ENCODE measurements around the gene TPCN2. TPM values are rescaled to one million over a fixed set of nuclear protein-coding genes. Genes with fewer than 3 reads are reported as not detected.
"Not testable (repeated sequence)": the region's sequence is repeated elsewhere in the genome, so short reads cannot be mapped to it uniquely, and the experiment has no call there.

Gene TPCN2
- polyA plus RNA-seq, 1 donor from 2014 or later = 14.2 TPM

DNA sequence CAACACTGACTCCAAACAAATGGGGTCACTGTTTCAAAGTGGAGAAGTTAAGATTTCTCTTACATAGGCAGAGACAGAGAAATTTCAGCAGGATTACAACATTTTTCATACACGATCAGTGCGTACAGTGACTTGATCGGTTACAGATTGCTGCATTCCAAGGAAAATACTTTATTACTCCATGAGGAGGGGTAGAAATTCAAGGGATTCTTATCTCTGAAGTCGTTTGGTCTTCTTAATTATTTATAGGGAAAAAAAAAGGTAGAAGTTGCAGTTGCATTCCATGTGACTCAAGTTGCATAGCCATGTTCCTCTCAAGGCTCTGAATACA lies 96.3 kb downstream of the TPCN2 start:
- no peak overlapping the region for H3K4me3 ChIP-seq (ENCODE audit: low read length)
- no peaks in the 10 kb centered on the region for H3F3A ChIP-seq (ENCODE audit: insufficient read depth, low read length, poor library complexity, severe bottlenecking)
- no peaks in the 10 kb centered on the region for H3K36me3 ChIP-seq (ENCODE audit: insufficient read depth, low read length)
- no peaks in the 10 kb centered on the region for H4K20me1 ChIP-seq (ENCODE audit: insufficient read depth)
- TF ChIP-seq POLR2AphosphoS5 (IDR thresholded peaks at IDR 0.05) = no peak
- no peak for TF ChIP-seq EZH2 (IDR thresholded peaks at IDR 0.05; ENCODE audit: borderline replicate concordance, insufficient read depth, low read length, poor library complexity, severe bottlenecking)
- H3K27ac ChIP-seq (ENCODE audit: low read length) = no peak overlapping the region
- H3K9ac ChIP-seq (ENCODE audit: low read length) = no peak overlapping the region
- H3K79me2 ChIP-seq (replicated peaks; ENCODE audit: insufficient read depth, low read length) = no peaks in the 10 kb centered on the region
- no peak overlapping the region for H2AFZ ChIP-seq (ENCODE audit: low read depth, low read length)
- no peak overlapping the region for H3K4me2 ChIP-seq (ENCODE audit: low read length)
- no peaks in the 10 kb centered on the region for H3K9me3 ChIP-seq (ENCODE audit: low read length)
- H3K27me3 ChIP-seq (ENCODE audit: insufficient read depth, low read depth, low read length) = no peaks in the 10 kb centered on the region
- no peaks in the 10 kb centered on the region for H3K9me2 ChIP-seq (ENCODE audit: insufficient read depth, low read length)

DNA sequence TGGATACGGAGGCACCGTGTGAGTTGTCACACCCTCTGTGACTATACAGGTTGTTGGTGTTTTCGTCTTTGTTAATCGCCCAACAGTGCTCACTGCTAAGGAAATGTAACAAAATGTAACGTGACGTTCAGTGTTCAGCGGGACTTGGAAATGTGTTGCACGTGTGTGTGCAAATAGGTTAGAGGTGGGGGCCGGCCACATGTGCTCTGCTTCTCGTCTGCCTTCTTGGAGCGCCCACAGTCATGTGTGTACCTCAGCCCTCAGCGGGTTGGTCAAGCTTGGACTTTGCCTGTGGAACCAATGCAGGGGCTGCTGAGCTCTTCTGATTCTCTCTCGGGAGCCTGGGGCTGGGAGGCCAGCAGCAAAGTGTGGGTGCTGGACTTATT lies 99.6 kb downstream of the TPCN2 start:
- TF ChIP-seq, protein P1, sequence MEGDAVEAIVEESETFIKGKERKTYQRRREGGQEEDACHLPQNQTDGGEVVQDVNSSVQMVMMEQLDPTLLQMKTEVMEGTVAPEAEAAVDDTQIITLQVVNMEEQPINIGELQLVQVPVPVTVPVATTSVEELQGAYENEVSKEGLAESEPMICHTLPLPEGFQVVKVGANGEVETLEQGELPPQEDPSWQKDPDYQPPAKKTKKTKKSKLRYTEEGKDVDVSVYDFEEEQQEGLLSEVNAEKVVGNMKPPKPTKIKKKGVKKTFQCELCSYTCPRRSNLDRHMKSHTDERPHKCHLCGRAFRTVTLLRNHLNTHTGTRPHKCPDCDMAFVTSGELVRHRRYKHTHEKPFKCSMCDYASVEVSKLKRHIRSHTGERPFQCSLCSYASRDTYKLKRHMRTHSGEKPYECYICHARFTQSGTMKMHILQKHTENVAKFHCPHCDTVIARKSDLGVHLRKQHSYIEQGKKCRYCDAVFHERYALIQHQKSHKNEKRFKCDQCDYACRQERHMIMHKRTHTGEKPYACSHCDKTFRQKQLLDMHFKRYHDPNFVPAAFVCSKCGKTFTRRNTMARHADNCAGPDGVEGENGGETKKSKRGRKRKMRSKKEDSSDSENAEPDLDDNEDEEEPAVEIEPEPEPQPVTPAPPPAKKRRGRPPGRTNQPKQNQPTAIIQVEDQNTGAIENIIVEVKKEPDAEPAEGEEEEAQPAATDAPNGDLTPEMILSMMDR (IDR thresholded peaks at IDR 0.05; ENCODE audit: poor library complexity, severe bottlenecking) = no peak
- Histone ChIP-seq H3K79me2 (replicated peaks; ENCODE audit: insufficient read depth, low read length) (no peaks in the 10 kb centered on the region), H3K27ac (ENCODE audit: low read length) (no peak overlapping the region), H3K9ac (ENCODE audit: low read length) (no peak overlapping the region), H3K4me2 (ENCODE audit: low read length) (no peak overlapping the region), H3K36me3 (ENCODE audit: insufficient read depth, low read length) (no peaks in the 10 kb centered on the region), H2AFZ (ENCODE audit: low read depth, low read length) (no peak overlapping the region), H3K9me2 (ENCODE audit: insufficient read depth, low read length) (no peaks in the 10 kb centered on the region), H3F3A (ENCODE audit: insufficient read depth, low read length, poor library complexity, severe bottlenecking) (no peaks in the 10 kb centered on the region), H3K27me3 (ENCODE audit: insufficient read depth, low read depth, low read length) (no peaks in the 10 kb centered on the region), H3K9me3 (ENCODE audit: low read length) (no peaks in the 10 kb centered on the region), H4K20me1 (ENCODE audit: insufficient read depth) (no peaks in the 10 kb centered on the region), H3K4me3 (ENCODE audit: low read length) (no peak overlapping the region)

DNA sequence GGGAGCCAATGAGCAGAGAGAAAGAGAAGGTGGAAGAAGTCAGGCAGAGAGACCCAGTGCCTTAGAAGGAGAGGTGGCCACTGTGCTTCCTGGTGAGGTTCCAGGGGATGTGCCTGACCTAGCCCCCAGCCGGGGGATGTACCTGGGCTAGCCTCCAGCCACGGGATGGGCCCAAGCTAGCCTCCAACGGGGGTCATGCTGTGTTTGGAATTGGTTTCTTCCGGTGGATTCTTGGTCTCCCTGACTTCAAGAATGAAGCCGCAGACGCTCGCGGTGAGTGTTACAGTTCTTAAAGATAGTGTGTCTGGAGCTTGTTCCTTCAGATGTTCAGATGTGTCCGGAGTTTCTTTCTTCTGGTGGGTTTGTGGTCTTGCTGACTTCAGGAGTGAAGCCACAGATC lies 100.1 kb downstream of the TPCN2 start:
- Histone ChIP-seq H3K4me2 (ENCODE audit: low read length) (no peak overlapping the region), H3K9ac (ENCODE audit: low read length) (no peak overlapping the region), H2AFZ (ENCODE audit: low read depth, low read length) (no peak overlapping the region), H3K27me3 (ENCODE audit: insufficient read depth, low read depth, low read length) (no peaks in the 10 kb centered on the region), H3F3A (ENCODE audit: insufficient read depth, low read length, poor library complexity, severe bottlenecking) (no peaks in the 10 kb centered on the region), H3K79me2 (replicated peaks; ENCODE audit: insufficient read depth, low read length) (no peaks in the 10 kb centered on the region), H3K4me3 (ENCODE audit: low read length) (no peak overlapping the region), H3K36me3 (ENCODE audit: insufficient read depth, low read length) (no peaks in the 10 kb centered on the region), H4K20me1 (ENCODE audit: insufficient read depth) (no peaks in the 10 kb centered on the region), H3K9me2 (ENCODE audit: insufficient read depth, low read length) (no peaks in the 10 kb centered on the region), H3K27ac (ENCODE audit: low read length) (no peak overlapping the region), H3K9me3 (ENCODE audit: low read length) (no peaks in the 10 kb centered on the region)
- TF ChIP-seq POLR2AphosphoS5 (IDR thresholded peaks at IDR 0.05) (no peak), EZH2 (IDR thresholded peaks at IDR 0.05; ENCODE audit: borderline replicate concordance, insufficient read depth, low read length, poor library complexity, severe bottlenecking) (no peak), EP300 (conservative IDR thresholded peaks at IDR 0.05; ENCODE audit: poor library complexity, severe bottlenecking) (no peak), RAD21 (conservative IDR thresholded peaks at IDR 0.05) (no peak), TAF1 (IDR thresholded peaks at IDR 0.05; ENCODE audit: low read depth) (no peak), MXI1 (conservative IDR thresholded peaks at IDR 0.05; ENCODE audit: poor library complexity, severe bottlenecking) (no peak), SMC3 (conservative IDR thresholded peaks at IDR 0.05; ENCODE audit: poor library complexity) (no peak)
- TF ChIP-seq, protein P1 (IDR thresholded peaks at IDR 0.05; ENCODE audit: poor library complexity, severe bottlenecking) = no peak
- TF ChIP-seq, protein P2, sequence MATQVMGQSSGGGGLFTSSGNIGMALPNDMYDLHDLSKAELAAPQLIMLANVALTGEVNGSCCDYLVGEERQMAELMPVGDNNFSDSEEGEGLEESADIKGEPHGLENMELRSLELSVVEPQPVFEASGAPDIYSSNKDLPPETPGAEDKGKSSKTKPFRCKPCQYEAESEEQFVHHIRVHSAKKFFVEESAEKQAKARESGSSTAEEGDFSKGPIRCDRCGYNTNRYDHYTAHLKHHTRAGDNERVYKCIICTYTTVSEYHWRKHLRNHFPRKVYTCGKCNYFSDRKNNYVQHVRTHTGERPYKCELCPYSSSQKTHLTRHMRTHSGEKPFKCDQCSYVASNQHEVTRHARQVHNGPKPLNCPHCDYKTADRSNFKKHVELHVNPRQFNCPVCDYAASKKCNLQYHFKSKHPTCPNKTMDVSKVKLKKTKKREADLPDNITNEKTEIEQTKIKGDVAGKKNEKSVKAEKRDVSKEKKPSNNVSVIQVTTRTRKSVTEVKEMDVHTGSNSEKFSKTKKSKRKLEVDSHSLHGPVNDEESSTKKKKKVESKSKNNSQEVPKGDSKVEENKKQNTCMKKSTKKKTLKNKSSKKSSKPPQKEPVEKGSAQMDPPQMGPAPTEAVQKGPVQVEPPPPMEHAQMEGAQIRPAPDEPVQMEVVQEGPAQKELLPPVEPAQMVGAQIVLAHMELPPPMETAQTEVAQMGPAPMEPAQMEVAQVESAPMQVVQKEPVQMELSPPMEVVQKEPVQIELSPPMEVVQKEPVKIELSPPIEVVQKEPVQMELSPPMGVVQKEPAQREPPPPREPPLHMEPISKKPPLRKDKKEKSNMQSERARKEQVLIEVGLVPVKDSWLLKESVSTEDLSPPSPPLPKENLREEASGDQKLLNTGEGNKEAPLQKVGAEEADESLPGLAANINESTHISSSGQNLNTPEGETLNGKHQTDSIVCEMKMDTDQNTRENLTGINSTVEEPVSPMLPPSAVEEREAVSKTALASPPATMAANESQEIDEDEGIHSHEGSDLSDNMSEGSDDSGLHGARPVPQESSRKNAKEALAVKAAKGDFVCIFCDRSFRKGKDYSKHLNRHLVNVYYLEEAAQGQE (IDR thresholded peaks at IDR 0.05; ENCODE audit: borderline replicate concordance) = no peak

DNA sequence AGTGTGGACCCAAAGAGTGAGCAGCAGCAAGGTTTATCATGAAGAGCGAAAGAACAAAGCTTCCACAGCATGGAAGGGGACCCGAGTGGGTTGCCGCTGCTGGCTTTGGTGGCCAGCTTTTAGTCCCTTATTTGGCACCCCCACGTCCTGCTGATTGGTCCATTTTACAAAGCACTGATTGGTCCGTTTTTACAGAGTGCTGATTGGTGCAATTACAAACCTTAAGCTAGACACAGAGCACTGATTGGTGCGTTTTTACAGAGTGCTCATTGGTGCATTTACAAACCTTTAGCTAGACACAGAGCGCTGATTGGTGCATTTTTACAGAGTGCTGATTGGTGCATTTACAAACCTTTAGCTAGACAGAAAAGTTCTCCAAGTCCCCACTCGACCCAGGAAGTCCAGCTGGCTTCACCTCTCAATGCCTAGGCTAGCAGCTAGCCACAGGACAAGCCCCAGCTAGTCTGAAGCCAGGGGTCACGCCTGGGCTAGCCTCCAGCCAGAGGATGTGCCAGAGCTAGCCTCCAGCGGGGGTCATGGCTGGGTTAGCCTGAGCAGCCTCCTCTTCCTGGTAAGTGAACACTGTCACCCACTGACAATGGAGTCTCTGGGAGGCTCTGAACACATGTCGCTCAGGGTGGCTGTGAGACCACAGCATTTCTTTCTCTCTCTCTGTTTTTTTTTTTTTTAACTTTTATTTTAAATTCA lies 100.8 kb downstream of the TPCN2 start:
- H3K4me2 ChIP-seq (ENCODE audit: low read length); H3K9ac ChIP-seq (ENCODE audit: low read length); H3K27me3 ChIP-seq (ENCODE audit: insufficient read depth, low read depth, low read length): not testable (repeated sequence)

More for the DNA sequence above, 100.8 kb downstream of the TPCN2 start:
- H3K79me2 ChIP-seq (replicated peaks; ENCODE audit: insufficient read depth, low read length); H3K27ac ChIP-seq (ENCODE audit: low read length); H3K4me3 ChIP-seq (ENCODE audit: low read length); H4K20me1 ChIP-seq (ENCODE audit: insufficient read depth); H3F3A ChIP-seq (ENCODE audit: insufficient read depth, low read length, poor library complexity, severe bottlenecking); H3K9me3 ChIP-seq (ENCODE audit: low read length); H2AFZ ChIP-seq (ENCODE audit: low read depth, low read length); H3K9me2 ChIP-seq (ENCODE audit: insufficient read depth, low read length); H3K36me3 ChIP-seq (ENCODE audit: insufficient read depth, low read length): not testable (repeated sequence)

Measured in neural cell (in vitro differentiated cells).